ENCODE results near the gene FNBP1L.

The FNBP1L gene

DNA sequence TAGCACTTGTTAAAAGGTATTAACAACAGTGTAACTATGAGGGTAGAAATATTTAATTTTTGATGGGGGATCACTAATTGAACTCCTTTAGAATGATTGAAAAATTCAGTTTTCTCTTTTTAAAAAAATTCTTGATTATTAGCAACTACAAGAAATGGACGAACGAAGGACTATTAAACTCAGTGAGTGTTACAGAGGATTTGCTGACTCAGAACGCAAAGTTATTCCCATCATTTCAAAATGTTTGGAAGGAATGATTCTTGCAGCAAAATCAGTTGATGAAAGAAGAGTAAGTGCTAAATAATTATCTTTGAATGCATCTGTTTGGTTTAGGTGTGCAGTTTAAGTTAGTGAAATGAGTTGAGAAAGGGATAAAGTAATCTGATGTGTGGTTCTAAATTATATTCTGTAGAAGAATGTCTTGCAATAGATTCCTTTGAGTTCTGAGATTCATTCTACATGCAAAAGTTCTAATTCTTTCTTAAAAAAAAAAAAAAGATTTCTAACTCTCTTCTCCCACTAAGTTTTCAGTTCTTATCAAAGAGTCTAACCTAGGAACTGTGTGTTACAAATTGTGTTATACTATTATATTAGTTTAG lies 85.0 kb downstream of the FNBP1L start:
- Histone ChIP-seq H3K4me1 (ENCODE audit: low read length) (no peaks in the 10 kb centered on the region), H3K79me2 (ENCODE audit: low read length) (no peaks in the 10 kb centered on the region), H3K9ac (ENCODE audit: low read length) (no peak overlapping the region), H3K27ac (ENCODE audit: low read length) (no peak overlapping the region), H3K9me3 (replicated peaks; ENCODE audit: insufficient read depth, low read length) (no peaks in the 10 kb centered on the region), H3K36me3 (replicated peaks; ENCODE audit: insufficient read depth, low read length) (no peaks in the 10 kb centered on the region), H2AFZ (ENCODE audit: low read length) (no peak overlapping the region), H3F3A (ENCODE audit: insufficient read depth, low read length) (no peaks in the 10 kb centered on the region), H3K4me3 (ENCODE audit: low read length) (no peak overlapping the region), H4K20me1 (ENCODE audit: insufficient read depth, low read length) (no peaks in the 10 kb centered on the region), H3K4me2 (ENCODE audit: low read depth, low read length) (no peak overlapping the region), H3K9me2 (replicated peaks; ENCODE audit: insufficient read depth, low read length) (no peaks in the 10 kb centered on the region), H3K27me3 (replicated peaks; ENCODE audit: insufficient read depth, low read length) (no peaks in the 10 kb centered on the region)
- DNase-seq = no peak
- TF ChIP-seq EZH2phosphoT487 (IDR thresholded peaks at IDR 0.05; ENCODE audit: low read length) (no peak), EZH2 (optimal IDR thresholded peaks at IDR 0.05; ENCODE audit: low read depth, low read length) (no peak)
- TF ChIP-seq, protein P1, sequence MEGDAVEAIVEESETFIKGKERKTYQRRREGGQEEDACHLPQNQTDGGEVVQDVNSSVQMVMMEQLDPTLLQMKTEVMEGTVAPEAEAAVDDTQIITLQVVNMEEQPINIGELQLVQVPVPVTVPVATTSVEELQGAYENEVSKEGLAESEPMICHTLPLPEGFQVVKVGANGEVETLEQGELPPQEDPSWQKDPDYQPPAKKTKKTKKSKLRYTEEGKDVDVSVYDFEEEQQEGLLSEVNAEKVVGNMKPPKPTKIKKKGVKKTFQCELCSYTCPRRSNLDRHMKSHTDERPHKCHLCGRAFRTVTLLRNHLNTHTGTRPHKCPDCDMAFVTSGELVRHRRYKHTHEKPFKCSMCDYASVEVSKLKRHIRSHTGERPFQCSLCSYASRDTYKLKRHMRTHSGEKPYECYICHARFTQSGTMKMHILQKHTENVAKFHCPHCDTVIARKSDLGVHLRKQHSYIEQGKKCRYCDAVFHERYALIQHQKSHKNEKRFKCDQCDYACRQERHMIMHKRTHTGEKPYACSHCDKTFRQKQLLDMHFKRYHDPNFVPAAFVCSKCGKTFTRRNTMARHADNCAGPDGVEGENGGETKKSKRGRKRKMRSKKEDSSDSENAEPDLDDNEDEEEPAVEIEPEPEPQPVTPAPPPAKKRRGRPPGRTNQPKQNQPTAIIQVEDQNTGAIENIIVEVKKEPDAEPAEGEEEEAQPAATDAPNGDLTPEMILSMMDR (IDR thresholded peaks at IDR 0.05; ENCODE audit: low read length) = no peak

GRCh38 chr1:93533677-93534076 lies 85.8 kb downstream of the FNBP1L start:
- no peak overlapping the region for H3K4me2 ChIP-seq (ENCODE audit: low read depth, low read length)
- no peaks in the 10 kb centered on the region for H4K20me1 ChIP-seq (ENCODE audit: insufficient read depth, low read length)
- no peaks in the 10 kb centered on the region for H3K27me3 ChIP-seq (replicated peaks; ENCODE audit: insufficient read depth, low read length)
- TF ChIP-seq EZH2 (optimal IDR thresholded peaks at IDR 0.05; ENCODE audit: low read depth, low read length) = no peak
- TF ChIP-seq, protein P1 (IDR thresholded peaks at IDR 0.05; ENCODE audit: low read length) = no peak
- no peak for TF ChIP-seq EZH2phosphoT487 (IDR thresholded peaks at IDR 0.05; ENCODE audit: low read length)
- DNase-seq = no peak
- no peaks in the 10 kb centered on the region for H3K9me3 ChIP-seq (replicated peaks; ENCODE audit: insufficient read depth, low read length)
- no peak overlapping the region for H2AFZ ChIP-seq (ENCODE audit: low read length)
- no peaks in the 10 kb centered on the region for H3F3A ChIP-seq (ENCODE audit: insufficient read depth, low read length)
- no peaks in the 10 kb centered on the region for H3K79me2 ChIP-seq (ENCODE audit: low read length)
- no peak overlapping the region for H3K27ac ChIP-seq (ENCODE audit: low read length)
- no peaks in the 10 kb centered on the region for H3K36me3 ChIP-seq (replicated peaks; ENCODE audit: insufficient read depth, low read length)
- H3K9ac ChIP-seq (ENCODE audit: low read length) = no peak overlapping the region
- H3K4me3 ChIP-seq (ENCODE audit: low read length) = no peak overlapping the region
- no peaks in the 10 kb centered on the region for H3K9me2 ChIP-seq (replicated peaks; ENCODE audit: insufficient read depth, low read length)
- no peaks in the 10 kb centered on the region for H3K4me1 ChIP-seq (ENCODE audit: low read length)

GRCh38 chr1:93537396-93537795 lies 89.5 kb downstream of the FNBP1L start:
- no peak for TF ChIP-seq EZH2 (optimal IDR thresholded peaks at IDR 0.05; ENCODE audit: low read depth, low read length)
- TF ChIP-seq, protein P1 (IDR thresholded peaks at IDR 0.05; ENCODE audit: low read length) = no peak
- TF ChIP-seq EZH2phosphoT487 (IDR thresholded peaks at IDR 0.05; ENCODE audit: low read length) = no peak
- Histone ChIP-seq H3K4me2 (ENCODE audit: low read depth, low read length) (no peak overlapping the region), H3K36me3 (replicated peaks; ENCODE audit: insufficient read depth, low read length) (no peaks in the 10 kb centered on the region)

More at GRCh38 chr1:93537396-93537795, 89.5 kb downstream of the FNBP1L start:
- no peak overlapping the region for H3K27ac ChIP-seq (ENCODE audit: low read length)
- no peaks in the 10 kb centered on the region for H3K79me2 ChIP-seq (ENCODE audit: low read length)
- H3K27me3 ChIP-seq (replicated peaks; ENCODE audit: insufficient read depth, low read length) = no peaks in the 10 kb centered on the region
- no peak overlapping the region for H3K4me3 ChIP-seq (ENCODE audit: low read length)
- H4K20me1 ChIP-seq (ENCODE audit: insufficient read depth, low read length) = no peaks in the 10 kb centered on the region
- DNase-seq = no peak
- H3K9ac ChIP-seq (ENCODE audit: low read length) = no peak overlapping the region
- no peak overlapping the region for H2AFZ ChIP-seq (ENCODE audit: low read length)
- H3K4me1 ChIP-seq (ENCODE audit: low read length) = no peaks in the 10 kb centered on the region
- H3K9me2 ChIP-seq (replicated peaks; ENCODE audit: insufficient read depth, low read length) = no peaks in the 10 kb centered on the region
- no peaks in the 10 kb centered on the region for H3F3A ChIP-seq (ENCODE audit: insufficient read depth, low read length)
- H3K9me3 ChIP-seq (replicated peaks; ENCODE audit: insufficient read depth, low read length) = no peaks in the 10 kb centered on the region

Data from MM.1S (cell line).